Body of pancreas (tissue), 4 donors: Measurements from ENCODE around the gene CATSPER1. TPM values are rescaled to one million over a fixed set of nuclear protein-coding genes. Genes with fewer than 3 reads are reported as not detected.

Experiments used
- ATAC-seq: fragments of 150-250 bp; one replicate; pipeline ENCODE4 v1.9.1; 2016
- DNase-seq, 4 donors: peaks; one replicate each; pipeline ENCODE4 v3.0.0-alpha.2; 2019
- H3K27ac ChIP-seq, 4 donors: fragments of 200-600 bp; sonication (generic); 1 replicate in 3 of 4; 2 replicates in 1 of 4; pipeline versions ENCODE4 v1.5.1 to v1.6.1; 2016 to 2019; ENCODE audit warnings: mild to moderate bottlenecking in 1 of 4, mixed read lengths in 1 of 4, moderate library complexity in 1 of 4
- H3K27me3 ChIP-seq, 2 donors: fragments of 200-600 bp; sonication (generic); one replicate each; pipeline ENCODE4 v1.6.0; 2016; ENCODE audit warnings: mild to moderate bottlenecking in 1 of 2
- H3K36me3 ChIP-seq, 2 donors: fragments of 200-600 bp; sonication (generic); replicated peaks in 1 of 2; 2 replicates each; pipeline ENCODE4 v1.5.1; 2016; ENCODE audit warnings: low read depth in 2 of 2; ENCODE audit not compliant: insufficient read depth in 1 of 2
- H3K4me1 ChIP-seq: fragments of 200-600 bp; sonication (generic); one replicate; pipeline ENCODE4 v1.6.0; 2016
- H3K4me3 ChIP-seq, 2 donors: fragments of 200-600 bp; sonication (generic); 1 replicate in 1 of 2; 2 replicates in 1 of 2; pipeline ENCODE4 v1.5.1; 2016 to 2019
- H3K9me3 ChIP-seq, 3 donors: fragments of 200-600 bp; sonication (generic); 1 replicate in 2 of 3; 2 replicates in 1 of 3; pipeline ENCODE4 v1.5.1; 2016
- CTCF ChIP-seq, 7 experiments: fragments of 450-650 bp in 4 of 7; fragments of 200-600 bp in 3 of 7; sonication (generic) in 3 of 7; IDR thresholded peaks; one replicate each; pipeline ENCODE4 v1.5.1; 2016 to 2019; ENCODE audit warnings: antibody characterized with exemption in 7 of 7
- POLR2A ChIP-seq, 3 donors: fragments of 450-650 bp; IDR thresholded peaks; one replicate each; pipeline ENCODE4 v1.6.1; 2016; ENCODE audit warnings: antibody characterized with exemption in 3 of 3, mild to moderate bottlenecking in 2 of 3
- WGBS, 2 donors: methylation state at CpG; one replicate each; pipeline ENCODE4 v1.1.5; 2017; 5-methylcytosine and 5-hydroxymethylcytosine counted together
- intact Hi-C: fragments of 100-400 bp; cut with DNase I; formaldehyde crosslinking; loops from one replicate; pipeline ENCODE4 v1.15.1; 2023
- total RNA-seq, 2 donors: library from RNA; depleted of rRNA; stranded (reverse); fragments of >200 nt; gene quantifications; one replicate each; pipeline ENCODE4 v1.1.0, GENCODE V29; 2016

CATSPER1 gene
- total RNA-seq, 2 donors from 2014 or later: not detected

- 58 to 66% methylated on average over 8 to 16 of the region's 16 CpGs for WGBS, 2 donors
- intact Hi-C loops: loop anchor here (5.0 kb wide), 1 partner anchor 100 kb away; no protein-coding TSS in a partner anchor
- DNase-seq (no peak), ATAC-seq (no peak)
- TF ChIP-seq POLR2A (IDR thresholded peaks at IDR 0.05) (no peak), CTCF (IDR thresholded peaks at IDR 0.05) (no peak)
- Histone ChIP-seq H3K4me3 (no peak overlapping the region), H3K27me3 (no peaks in the 10 kb centered on the region), H3K9me3 (no peaks in the 10 kb centered on the region), H3K36me3 (peaks cover 5 to 10% of the 10 kb centered on the region in 2 donors), H3K4me1 (no peaks in the 10 kb centered on the region), H3K27ac (peak overlapping the region in 1 of 4 donors; percentile 17)
Measured at GRCh38 chr11:65981972-65982823, 44.1 kb downstream of the CATSPER1 start.

DNA sequence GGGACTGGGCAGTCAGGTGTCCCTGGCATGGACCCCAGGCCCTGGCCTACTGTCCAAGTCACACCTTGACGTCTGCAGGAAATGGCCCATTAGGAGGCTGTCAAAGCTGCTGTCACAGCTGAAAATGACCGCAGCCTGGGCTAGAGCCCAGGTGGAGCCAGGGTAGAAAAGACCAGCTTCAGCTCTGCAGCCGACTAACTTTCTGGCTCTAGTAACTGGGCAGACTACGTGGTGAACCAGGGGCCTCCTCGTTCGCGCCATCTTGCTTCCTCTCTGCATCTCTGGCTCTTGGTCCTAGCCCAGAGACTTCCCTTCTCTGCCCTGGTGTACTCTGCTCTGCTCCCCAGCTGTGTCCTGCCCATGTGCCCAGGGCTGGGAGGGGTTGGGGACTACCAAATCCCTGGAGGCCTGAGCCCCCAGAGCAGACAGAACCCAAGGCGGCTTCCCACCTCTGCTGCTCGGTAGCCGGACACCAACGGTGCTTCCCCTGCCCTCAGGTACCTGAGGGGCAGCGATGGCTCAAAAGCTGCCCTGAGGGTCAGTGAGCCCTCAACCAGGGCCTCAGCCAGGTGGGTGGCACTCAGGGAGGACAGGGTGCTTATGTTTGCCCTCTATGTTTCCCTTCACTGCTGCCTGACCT lies 45.1 kb downstream of the CATSPER1 start:
- DNase-seq (no peak), ATAC-seq (no peak)
- no peaks in the 10 kb centered on the region for H3K9me3 ChIP-seq
- peak overlapping the region in 1 of 4 donors; percentile 17 for H3K27ac ChIP-seq
- TF ChIP-seq CTCF (IDR thresholded peaks at IDR 0.05) (no peak), POLR2A (IDR thresholded peaks at IDR 0.05) (no peak)
- intact Hi-C loops: loop anchor here (5.0 kb wide), 1 partner anchor 99 kb away; no protein-coding TSS in a partner anchor
- peaks cover 5 to 12% of the 10 kb centered on the region in 2 donors for H3K36me3 ChIP-seq
- H3K4me3 ChIP-seq: no peak overlapping the region
- H3K27me3 ChIP-seq: no peaks in the 10 kb centered on the region
- 57 to 73% methylated on average over 9 to 12 of the region's 12 CpGs for WGBS, 2 donors
- no peaks in the 10 kb centered on the region for H3K4me1 ChIP-seq

- no peak for TF ChIP-seq CTCF (IDR thresholded peaks at IDR 0.05)
- TF ChIP-seq POLR2A (IDR thresholded peaks at IDR 0.05): no peak
- WGBS, 2 donors: 95 to 98% methylated on average over 5 to 9 of the region's 10 CpGs
- Histone ChIP-seq H3K36me3 (peaks cover 5 to 12% of the 10 kb centered on the region in 2 donors), H3K4me3 (no peak overlapping the region), H3K9me3 (no peaks in the 10 kb centered on the region), H3K4me1 (no peaks in the 10 kb centered on the region), H3K27me3 (no peaks in the 10 kb centered on the region), H3K27ac (no peak overlapping the region)
- intact Hi-C loops: no loop called here
- DNase-seq (no peak), ATAC-seq (no peak)
Measured at GRCh38 chr11:65979261-65979759, 47.0 kb downstream of the CATSPER1 start.

- intact Hi-C loops: no loop called here
- Histone ChIP-seq H3K9me3 (no peaks in the 10 kb centered on the region), H3K27me3 (no peaks in the 10 kb centered on the region), H3K4me1 (no peaks in the 10 kb centered on the region), H3K4me3 (no peak overlapping the region), H3K27ac (no peak overlapping the region), H3K36me3 (peaks cover 5 to 12% of the 10 kb centered on the region in 2 donors)
- TF ChIP-seq CTCF (IDR thresholded peaks at IDR 0.05) (no peak), POLR2A (IDR thresholded peaks at IDR 0.05) (no peak)
- no peak for ATAC-seq
- DNase-seq: no peak
- WGBS, 2 donors: 91 to 95% methylated on average over 18 to 32 of the region's 34 CpGs
Measured at GRCh38 chr11:65978391-65979238, 47.7 kb downstream of the CATSPER1 start.
